SIG-M5 (cell line): ENCODE data around the gene RERE.
"Not testable (repeated sequence)": the region's sequence is repeated elsewhere in the genome, so short reads cannot be mapped to it uniquely, and the experiment has no call there.

Experiments used
- DNase-seq: peaks from one replicate; lab custom pipeline; 2025; lab: John Stamatoyannopoulos, UW

The RERE gene

GRCh38 chr1:8714173-8714572, 103.3 kb downstream of the RERE start:
- DNase-seq: no peak

DNA sequence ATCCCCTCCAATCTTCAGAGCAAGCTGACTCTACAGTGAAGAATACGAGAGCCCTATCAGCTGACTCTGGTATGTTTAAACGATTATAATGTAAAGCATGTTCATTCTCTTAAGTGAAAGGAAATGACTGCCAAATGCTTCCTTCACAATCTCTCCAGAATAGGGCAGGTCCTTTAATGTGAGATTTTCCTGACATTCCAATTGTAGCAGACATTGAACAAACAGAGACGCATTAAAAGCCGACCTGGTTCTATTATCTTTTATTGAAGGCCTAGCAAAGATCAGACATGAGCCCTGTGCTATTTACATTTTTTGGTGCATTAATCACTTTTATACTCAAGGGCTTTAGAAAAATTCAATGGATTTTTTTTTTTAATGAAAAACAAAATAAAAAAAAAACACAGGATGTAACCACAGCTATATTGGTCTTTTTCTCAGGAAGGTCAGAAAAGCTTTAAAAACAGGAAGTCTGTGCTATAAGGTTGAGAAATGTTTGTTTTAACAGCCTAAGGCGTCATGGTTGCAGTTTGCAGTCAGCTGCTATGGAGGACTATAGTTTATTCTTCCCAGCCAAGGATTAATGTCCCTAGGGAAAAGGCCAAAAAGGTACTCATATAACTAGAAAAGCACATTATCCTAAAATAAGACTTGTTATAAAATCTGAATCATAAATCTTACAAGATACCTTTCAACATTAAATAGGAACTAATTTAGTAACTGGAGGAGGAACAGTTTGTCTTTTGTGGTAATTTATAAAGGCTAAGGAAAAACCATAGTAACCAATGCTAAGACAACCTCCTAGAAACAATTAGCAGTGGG, 104.8 kb downstream of the RERE start:
- peak; percentile 24 for DNase-seq

- no peak for DNase-seq
These were observed 105.5 kb downstream of the RERE start for GRCh38 chr1:8711873-8712412.

DNA sequence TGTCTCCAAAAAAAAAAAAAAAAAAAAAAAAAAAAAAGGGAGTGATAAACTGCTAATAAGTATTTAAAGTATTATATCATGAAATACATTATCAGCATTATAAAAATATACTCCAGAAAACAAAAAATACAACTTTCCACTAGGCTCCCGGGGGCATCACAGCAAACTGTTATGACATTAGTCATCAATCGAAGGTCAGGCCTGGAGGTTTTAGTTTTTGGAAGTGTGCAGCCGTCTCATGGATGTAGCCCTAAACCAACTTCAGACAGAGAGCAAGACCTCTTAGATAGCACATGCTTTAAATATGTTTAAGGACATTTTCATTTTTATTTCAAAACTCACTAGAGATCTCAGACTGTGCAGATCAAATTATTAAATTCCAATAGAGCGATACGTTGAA, 106.3 kb downstream of the RERE start:
- DNase-seq: no peak

- DNase-seq: no peak
These were observed 109.2 kb downstream of the RERE start for GRCh38 chr1:8708259-8708658.

DNA sequence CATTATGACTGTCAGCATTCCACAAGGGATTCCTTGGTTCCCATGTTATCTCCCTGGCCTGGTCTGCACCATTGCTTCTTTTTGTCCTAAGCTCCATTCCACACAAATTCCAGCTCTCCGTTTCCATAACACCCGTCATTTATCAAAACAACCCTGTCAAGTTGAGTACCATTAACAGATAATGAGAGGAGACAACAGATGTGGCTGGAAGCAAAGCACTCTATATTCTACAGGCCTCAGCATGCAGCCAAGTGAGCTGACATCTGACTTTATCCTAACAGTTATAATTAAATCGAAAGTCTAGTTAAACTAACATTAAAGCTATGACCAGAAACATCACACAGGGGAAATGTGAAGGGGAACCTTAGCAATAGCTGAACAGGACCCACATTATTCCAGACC, 110.4 kb downstream of the RERE start:
- DNase-seq: no peak

DNA sequence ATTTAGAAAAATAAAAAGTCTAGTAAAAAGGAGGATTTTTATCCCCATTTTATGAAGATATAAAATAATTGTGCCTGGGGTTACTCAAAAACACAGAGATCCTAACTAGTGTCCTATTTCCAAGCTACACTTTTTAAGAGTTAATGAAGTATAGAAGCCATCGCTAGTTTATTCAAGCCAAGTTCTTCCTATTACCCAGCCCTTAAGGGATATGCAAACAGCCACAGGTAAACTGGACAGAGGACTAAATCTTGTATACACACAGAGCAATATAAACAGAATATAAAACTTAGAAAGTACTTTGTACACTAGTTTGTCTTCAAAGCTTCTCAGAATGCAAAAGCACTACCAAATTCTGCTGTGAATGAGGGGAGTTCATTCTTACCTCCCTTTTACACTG, 111.1 kb downstream of the RERE start:
- DNase-seq: no peak

DNA sequence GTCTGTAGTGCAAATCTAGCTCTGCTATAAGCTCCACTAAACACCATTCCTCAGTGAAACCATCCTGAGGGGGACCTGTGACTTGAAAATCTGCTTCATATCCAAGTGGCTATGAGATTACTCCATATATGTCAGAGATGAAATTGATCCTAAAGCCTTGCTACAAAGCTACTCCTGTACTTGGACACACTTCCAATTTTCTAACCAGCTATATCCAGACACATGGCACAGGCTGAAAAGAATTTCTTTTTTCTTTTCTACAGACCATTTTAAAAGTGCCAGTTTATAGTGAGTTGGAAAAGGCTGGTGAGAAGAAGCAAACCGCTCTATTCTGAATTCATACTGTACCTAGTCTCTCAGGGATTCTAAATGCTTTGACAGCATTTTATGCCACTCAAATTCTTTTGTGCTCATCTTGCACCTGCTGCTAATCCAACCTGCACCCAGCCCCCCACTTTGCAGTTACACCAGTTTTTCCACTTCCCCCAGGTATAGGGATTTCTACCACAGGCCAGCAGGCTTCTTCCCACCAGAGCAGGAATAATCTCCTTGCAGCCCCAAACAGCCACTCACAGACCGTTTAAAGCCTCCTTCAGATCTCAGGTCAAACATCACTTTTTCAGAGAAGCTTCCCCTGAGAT, 112.5 kb downstream of the RERE start:
- no peak for DNase-seq

- DNase-seq: no peak
These were observed 114.3 kb downstream of the RERE start for GRCh38 chr1:8702850-8703810.

GRCh38 chr1:8702472-8702849, 115.0 kb downstream of the RERE start:
- DNase-seq: no peak

GRCh38 chr1:8701794-8702471, 115.5 kb downstream of the RERE start:
- DNase-seq: no peak

DNA sequence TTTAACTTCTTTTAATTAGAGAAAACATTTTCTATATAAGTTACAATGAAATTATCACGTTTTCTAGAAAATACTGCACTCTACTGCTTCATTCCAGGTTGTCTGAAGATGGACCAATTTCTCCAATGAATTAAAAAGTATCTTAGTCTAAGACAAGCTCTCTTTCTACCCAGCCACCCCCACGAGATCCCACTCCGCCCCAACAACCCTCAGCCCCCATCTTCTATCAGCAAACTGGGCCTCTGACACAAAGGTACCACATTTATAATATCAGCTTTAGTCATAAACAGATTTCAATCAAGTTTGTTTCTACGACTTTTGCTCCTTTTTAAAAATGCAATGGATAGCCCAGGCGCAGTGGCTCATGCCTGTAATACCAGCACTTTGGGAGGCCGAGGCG, 117.8 kb downstream of the RERE start:
- DNase-seq: no peak

DNA sequence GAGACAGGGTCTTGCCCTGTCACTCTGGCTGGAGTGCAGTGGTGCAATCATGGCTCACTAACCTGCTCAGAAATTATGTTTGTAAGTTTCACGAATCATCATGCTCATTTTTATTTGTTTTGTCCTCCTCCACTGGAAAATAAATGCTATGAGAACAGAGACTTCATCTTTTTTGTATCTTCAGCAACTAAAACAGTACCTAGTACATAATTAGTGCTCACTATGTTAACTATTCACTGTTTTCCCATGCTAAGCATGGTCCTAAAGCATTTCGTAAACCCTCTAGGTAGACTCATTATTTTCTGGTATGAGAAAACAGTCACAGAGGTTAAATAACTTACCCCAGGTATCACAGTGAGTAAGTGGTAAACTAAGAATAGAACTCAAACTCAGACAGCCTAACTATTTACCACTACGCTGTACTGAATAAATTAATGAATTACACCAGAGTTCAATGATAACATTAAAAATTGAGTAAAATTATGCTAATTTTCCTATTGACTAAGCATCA, 118.4 kb downstream of the RERE start:
- DNase-seq: no peak

- no peak for DNase-seq
These were observed 119.3 kb downstream of the RERE start for GRCh38 chr1:8698012-8698630.

DNA sequence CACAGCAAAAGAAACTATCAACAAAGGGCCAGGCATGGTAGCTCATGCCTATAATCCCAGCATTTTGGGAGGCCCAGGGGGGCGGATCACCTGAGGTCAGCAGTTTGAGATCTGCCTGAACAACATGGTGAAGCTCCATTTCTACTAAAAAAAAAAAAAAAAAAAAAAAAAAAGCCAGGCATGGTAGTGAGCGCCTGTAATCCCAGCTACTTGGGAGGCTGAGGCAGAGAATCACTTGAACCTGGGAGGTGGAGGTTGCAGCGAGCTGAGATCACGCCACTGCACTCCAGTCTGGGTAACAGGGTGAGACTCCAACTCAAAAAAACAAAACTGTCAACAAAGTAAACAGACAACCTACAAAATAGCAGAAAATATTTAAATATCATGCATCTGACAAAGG, 122.0 kb downstream of the RERE start:
- DNase-seq: not testable (repeated sequence)

GRCh38 chr1:8693107-8693506, 124.3 kb downstream of the RERE start:
- DNase-seq: no peak

DNA sequence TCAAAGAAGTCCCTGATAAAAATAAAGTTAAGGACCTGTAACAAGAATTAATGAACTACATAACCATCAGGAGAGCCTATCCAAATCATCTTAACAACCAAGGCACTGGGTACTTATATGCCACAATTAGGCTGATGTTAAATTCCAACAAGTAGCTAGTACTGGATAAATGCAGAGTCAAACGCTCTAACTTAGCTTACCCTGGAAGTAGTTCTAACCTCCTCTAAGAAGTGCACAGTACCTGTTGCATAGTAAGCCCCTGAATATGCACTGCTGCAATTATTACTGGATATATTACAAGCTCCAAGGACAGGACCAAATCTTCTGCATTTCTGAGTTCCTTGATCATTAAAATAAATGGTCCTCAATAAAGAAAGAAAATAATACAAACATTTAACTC, 125.8 kb downstream of the RERE start:
- no peak for DNase-seq

DNA sequence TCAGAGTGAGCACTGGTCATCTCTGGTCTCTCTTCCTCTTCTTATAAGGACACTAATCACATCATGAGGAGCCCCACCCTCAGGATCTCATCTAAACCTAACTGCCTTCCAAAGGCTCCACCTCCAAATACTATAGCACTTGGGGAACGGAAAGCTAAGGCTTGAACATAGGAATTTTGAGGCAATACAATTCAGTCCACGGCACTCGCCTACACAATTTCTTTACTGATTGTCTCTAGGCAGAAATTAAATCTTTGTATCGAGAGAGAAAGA, 127.3 kb downstream of the RERE start:
- DNase-seq: no peak

DNA sequence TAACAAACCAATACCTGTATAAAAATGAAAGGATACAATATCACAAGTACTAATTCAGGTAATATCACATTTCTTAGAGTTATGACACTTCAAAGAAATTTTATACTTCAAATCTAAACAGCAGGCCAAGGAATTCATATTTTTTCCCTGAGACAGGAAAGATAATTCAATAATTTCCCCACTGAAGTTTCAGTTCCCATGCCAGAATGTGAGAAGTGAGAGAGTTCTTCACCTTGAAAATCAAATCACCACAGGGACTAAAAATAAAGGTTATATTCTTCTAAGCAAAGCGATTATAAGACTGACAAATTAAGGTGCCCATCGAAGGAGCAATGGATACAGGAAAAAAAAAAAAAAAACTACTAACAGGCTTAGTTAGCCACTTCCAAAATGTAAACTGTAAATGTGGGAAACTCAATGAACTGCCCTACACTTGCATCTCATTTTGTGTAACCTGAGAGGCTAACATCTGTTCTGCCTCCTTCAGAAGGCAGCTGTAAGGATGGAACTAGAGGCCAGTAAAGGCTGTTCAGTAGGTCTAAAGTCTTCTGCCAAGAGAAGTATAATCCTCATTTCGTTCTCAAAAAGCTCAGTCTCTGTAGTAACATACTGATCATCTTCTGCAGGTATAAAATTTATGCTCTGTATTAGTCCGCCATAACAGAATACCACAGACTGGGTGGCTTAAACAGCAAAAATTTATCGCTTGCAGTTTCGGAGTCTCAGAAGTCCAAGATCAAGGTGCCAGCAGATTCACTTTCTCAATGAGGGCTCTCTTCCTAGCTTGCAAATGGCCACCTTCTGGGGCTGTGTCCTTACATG, 127.8 kb downstream of the RERE start:
- DNase-seq: no peak

DNA sequence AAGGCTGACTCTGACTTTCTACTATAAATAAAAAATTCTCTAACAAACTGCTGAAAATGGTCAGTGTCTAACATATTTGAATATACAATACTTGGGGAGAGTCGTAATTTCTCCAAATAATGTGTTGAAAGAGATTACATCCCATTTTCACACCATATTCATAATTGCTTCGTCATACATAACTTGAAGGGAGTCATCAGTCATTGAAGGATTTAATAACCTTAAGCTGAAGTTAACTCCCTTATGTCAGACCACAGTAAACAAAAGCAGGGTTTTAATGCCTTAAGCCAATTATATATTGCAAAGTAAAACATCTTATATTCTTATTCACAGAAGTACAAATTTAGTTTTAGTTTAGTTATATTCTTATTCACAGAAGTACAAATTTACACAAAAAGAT, 129.9 kb downstream of the RERE start:
- DNase-seq: no peak
